ENCODE results near the gene LINC00237.

- TF ChIP-seq CTCF (IDR thresholded peaks at IDR 0.05) (no peak), POLR2AphosphoS5 (IDR thresholded peaks at IDR 0.05) (no peak)
Observed at GRCh38 chr20:21118138-21118537, 12.0 kb upstream of the LINC00237 start.

Data from stomach (tissue), 4 donors.